CD1c-positive myeloid dendritic cell (primary cell): Measurements from ENCODE around the gene RCAN2.

ENCODE experiments used
- DNase-seq: peaks from one replicate; pipeline ENCODE4 v3.0.0-alpha.2; 2016; ENCODE audit errors: extremely low spot score

Gene RCAN2

DNA sequence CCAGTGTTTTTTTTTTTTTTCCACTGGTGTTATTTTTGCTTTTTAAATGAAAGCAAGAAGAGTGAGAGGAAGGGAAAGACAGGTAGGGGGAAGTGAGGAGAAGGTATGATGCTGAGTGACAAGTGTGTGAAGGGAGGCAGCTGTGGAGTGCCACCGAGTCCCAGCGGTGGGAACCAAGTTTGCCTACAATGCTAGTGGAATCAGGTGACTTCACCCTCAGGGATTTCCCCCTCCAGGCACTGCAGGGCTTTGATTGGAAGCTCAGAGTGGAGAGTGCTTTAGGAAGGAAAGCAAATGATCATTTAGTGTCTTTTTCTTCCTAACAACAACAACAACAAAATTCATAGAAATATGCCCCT, 200.0 kb downstream of the RCAN2 start:
- DNase-seq = no peak

DNA sequence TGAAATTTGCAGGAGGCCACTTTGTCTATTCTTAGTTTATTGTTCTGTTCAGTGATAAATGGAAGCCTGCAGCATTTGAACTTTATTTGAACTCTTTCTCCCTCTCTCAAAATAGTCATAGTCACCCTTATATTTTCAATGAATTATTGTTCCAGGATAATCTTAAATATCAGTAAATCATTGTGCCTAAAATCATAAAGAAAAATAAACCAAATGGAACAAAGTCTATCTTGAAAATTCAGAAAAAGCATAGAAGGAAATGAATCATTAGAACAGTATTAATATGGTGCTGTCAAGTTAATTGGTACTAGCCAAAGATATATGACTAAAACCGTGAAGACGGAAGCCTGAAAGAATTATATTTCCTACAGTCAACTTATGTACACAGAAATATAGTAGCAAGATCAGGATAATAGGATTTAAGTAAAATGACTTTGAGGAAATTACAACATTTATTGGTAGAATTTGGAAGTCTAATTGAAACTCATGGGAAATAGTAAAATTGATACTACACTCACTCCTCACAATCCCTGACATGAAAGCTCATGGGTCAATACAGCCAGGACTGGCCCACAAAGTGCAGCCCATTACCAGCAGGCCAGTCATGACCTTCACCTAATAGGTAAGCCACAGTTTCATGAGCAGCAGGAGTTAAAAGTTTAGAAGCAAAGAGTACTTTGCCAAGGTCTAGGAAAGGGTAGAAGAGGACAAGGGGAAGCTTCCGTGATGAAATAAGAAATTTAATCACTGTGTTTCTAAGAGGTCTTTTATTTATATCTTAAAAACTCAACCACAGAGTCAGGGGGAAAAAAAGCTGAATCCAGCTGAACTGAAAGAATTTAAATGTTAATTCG, 200.6 kb downstream of the RCAN2 start:
- no peak for DNase-seq

DNA sequence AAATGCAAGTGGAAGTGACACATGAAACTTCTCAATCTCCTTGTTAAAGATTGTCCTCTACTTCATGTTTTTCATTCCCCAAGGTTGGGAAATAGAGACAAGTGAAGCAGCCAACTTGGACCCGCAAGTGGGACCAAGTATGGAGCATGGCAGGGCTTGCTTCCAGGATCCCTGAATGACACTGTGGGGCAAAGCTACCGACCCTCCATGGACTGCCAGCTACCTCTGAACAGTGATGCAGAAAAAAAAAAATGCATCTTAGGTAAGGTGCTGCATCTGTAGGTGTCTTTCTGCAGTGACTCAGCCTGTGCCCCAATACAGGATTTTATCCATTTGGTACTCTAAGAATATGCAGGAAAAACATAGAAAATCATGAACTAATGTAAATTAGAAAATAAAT, 201.4 kb downstream of the RCAN2 start:
- DNase-seq = no peak

DNA sequence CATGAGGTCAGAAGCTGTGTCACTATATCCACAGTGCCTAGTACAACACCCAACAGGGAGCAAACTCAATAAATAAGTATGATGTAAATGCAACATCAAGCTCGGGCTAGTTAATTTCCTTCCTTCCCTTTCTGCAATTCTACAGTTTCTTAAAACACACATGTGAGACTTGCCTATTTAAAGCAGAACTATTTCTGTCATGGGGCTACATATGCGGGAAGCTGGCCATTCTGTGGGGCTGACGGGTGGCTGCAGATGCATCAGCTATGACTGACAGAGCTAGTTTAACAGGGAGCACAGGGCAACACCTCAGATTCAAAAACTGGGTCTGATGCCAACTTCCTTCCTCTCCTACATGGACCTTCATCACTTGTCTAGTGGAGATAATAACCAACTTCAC, 202.4 kb downstream of the RCAN2 start:
- DNase-seq = no peak

DNA sequence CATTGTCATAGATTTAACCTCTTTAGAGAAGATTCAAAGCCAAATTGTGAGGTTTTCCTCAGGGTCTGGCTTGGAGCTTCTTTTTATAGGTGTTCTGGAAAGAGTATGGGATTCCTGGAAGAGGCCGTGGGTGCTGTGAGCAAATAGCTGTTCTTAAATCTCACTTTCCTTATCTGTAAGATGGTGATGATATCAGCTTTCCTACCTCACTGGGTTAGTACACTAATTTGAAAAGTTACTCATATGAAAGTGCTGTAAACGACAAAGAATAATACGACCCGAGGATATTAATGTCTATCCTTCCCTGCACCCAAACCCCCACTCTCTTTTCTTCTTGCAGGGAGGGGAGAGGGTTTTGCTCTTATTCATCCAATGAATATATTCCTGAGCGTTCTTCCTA, 203.6 kb downstream of the RCAN2 start:
- no peak for DNase-seq

DNA sequence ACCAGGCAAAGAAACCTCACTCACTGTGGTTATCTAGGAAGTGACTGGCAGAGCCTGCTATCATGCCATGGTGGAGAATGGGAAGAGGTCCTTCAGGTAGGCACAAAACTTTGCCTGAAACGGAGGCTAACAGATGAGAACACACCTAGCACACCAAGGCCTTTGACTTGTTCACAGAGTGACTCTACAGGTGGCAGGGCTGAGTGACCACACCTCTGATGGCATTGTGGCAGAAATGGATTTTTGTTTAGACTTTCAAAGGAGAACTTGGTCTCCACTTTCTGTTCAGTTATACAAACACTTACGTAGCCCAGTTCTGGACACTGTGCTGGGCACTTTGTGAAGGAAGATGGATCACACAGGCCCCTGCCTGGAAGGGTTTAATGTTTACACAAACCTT, 204.2 kb downstream of the RCAN2 start:
- no peak for DNase-seq

DNA sequence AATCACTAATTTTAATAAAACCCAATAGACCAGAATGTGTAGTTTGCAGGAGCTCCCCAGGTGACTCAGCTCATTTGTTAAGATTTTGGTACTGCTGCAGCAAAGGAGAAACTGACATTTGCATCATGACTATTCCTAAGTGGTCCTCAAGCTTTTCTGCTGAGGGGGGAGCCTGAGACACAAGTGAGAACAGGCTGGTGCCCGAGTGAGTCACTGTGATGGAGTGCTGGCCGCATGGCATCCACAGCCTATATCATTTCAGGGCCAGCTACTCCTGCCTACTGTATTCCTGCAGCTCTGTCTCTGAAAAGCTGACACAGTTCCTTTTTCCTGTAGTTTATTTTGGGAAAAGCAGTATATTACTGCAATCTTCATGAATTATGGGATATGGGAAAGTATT, 206.8 kb downstream of the RCAN2 start:
- DNase-seq = no peak

DNA sequence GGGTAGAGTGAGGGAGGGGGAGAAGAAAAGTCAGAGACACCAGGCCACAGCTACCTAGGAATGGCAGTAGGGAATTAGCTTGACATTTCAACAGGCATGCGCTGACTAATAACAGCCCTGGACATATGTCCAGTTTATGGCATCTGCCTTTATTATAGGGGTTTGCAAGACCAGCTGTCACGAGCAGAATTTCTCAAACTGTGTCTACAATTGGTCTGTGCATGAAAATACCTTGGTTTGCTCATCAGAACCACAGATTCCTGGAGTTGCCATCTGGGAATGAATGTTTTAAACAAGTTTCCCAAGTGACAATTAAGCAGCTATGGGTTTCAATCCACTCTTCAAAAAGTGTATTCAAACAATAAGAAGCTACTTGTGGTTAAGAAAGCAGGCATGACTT, 210.1 kb downstream of the RCAN2 start:
- DNase-seq = no peak

DNA sequence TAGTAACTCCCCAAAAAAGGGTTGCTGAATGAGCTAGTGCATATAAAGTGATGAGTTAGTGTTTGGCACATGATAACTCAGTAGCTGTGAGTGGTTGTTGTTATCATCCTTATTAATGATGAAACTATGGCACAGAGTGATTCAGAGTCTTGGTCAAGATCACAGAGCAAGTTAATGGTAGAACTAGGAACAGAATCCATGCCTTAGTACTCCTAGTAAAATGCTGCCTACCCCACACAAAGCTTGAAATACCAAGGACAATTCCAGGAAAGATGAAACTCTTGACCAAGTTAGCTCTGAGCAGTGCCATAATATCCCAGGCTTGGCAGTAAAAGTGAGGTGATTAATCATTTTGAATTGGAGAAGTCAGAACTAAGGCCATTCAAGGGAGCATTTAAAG, 211.4 kb downstream of the RCAN2 start:
- no peak for DNase-seq

DNA sequence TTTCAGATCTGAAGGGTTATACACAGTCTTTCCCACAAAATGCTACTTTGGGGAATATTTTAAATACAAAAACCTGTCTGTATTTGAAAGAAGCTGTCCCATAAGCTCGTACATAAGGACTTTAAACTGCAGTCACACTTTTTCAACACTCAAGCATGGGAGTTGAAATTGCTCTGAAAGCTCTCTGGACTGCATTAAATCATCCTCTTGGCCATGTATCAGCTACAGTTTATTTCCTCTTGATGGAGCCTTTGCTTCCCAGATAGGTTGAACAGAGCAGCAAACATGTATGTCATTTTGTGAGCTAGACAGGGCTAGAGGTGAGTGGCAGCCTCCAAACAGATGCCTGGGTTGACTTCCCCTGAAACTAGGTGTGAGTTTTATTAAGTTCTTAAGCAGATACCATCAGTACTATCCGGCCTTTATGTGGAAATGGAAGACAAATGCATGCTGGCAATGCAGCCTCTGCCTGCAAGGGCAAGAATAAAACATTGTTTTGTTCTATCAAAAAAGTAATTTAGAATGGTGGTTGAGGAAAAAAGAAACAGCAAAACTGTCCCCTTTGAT, 214.6 kb downstream of the RCAN2 start:
- DNase-seq = no peak

DNA sequence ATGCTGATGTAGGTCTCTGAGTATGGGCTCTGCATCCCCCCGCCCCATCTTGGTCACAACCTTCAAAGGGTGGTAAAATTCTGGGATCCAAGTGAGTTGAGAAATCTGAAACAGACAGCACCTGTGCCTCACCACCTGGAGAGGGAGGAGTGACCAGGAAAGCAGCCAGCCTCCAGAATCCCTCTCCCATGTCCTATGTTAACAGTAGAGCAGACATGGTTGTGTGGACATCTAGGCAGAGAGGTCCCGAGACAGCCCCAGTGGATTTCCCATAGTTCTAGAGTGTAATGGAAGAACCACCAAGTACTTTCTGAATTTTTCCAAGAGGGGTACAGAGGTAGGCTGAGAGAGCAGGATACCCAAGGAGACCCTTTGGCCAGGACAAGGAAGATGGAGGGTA, 216.7 kb downstream of the RCAN2 start:
- DNase-seq = no peak

DNA sequence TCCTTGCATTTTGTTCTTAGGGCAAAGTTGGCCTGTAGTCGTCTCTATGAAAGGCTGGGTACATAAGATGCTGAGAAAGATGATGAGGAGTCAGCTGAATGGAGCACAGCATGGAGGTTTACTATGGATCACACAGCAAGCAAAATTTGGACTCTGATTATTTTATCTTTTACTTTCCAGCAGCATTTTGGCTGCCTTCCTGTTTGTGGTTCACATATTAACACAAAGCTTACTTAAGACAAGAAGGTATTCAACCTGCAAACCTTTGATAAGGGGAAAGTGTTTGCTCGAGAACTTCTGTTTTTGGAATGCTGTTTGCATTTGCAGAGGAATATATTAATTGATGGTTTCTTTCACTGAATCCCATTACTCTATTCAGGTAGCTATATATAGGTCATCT, 217.3 kb downstream of the RCAN2 start:
- no peak for DNase-seq

DNA sequence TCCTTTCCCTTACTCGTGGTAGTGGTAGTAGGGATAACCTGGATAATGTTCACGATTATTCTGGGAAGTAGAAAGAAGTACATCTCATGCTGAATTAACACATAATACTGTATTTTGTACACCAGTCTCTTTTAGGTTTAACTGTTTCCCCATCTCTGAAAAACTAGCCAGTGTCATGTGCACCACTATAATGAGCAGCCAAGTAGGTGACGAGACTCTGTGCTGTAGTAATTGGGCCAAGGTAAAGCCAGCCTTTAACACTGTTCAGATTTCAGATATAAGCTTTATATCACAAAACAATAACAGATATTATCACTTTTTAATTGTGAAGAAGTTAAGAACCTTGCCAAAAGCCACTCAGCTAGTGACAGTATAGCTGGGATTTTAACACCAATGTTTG, 219.5 kb downstream of the RCAN2 start:
- DNase-seq = no peak

DNA sequence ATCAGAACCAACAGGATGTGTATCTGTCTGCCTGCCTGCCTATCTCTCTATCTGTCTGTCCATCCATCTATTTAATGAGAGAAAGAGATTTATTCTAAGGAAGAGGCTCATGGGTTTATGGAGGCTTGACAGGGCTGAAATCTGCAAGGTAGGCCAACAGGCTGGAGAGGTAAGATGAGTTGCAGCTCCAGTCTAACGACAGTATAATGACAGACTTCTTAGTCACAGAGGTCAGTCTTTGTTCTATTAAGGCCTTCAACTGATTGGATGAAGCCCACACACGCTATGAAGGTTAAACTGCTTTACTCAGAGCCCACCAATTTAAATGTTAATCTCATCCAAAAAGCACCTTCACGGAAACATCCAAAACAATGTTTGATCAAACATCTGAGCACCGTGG, 220.1 kb downstream of the RCAN2 start:
- DNase-seq = no peak

DNA sequence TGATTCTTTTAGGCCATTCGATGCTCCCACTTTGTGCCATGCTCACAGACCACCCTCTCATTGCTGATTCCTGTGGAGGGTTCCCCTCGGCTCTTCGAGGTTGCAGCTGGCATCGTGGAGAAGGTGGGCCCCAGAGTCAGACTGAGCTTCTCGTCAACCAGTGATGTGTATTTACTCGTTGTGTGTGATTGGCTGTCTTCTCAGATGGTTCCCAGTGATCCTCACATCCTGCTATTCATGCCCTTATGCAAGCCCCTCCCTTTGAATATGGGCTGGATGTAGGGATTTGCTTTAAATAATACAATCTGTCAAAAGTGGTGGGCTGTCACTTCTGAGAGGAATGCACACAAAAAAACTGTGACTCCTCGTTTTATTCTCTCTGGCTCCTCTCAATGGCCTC, 220.9 kb downstream of the RCAN2 start:
- no peak for DNase-seq

DNA sequence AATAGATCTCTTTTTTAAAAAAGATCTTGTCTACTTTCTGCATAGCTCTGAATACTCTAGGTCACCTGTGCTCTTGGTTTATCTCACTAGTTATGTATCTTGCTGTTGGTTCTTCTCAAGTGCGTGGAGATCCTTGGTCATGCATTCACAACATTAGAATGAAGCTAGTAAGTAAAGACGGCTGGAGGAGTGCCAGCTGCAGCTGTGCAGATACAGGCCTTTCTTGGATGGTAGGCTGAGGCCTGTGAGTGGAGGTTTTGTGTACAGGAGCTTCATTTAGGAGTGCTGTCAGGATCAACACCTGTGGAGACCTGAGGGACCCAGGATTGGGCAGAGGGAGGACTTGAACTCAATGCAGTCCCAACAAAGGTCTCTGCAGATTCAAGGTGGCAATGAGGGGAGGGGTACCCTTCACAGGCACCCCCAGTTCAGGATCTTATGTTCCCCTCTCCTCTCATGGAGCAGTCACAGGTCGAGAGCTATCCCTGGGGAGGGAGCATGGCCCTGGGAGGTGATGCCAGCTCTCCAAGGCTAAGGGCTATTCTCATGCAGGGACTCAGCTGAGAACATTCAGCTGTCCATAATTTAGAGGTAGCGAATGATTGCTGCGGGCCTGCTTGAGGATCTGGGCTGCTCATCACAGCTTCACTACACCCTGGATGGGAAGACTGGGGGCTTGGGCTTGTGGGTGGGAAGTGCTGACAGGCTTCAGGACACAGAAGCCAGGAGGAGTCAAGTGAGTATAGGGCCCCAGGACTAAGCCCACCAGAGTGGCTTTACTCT, 221.6 kb downstream of the RCAN2 start:
- DNase-seq = no peak

DNA sequence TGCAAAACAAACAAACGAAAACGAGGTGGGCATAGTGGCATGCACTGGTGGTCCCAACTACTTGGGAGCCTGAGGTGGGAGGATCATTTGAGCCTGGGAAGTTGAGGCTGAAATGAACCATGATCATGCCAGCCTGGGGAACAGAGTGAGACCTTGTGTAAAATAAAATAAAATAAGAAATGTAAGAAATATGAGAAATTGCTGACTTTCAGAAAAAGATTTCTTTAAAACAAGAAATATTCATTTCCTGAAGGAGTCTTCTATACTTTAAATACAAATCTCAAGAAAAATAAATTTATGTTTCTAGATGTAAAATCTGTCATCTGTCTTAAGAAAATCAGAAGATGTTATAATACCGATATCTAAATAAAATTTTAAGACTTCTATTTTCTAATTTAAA, 223.7 kb downstream of the RCAN2 start:
- DNase-seq = no peak

DNA sequence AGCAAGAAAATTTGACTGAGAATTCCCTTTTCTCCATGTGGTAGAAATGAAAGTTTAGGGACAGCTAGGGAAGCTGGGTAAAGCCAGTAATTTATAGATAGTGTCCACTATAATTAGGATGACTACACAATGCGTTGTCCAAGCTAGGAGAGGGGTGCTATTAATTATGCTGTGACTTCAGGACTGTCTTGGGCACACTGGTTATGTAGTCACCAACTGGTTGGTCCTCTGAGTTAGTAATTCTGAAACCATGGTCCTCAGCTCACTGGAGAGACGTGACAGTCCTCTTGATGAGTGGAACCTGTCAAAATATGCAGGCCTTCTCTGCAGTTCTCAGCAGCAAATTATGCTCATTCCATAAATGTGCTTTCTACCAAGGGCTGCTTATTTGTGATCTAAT, 225.9 kb downstream of the RCAN2 start:
- DNase-seq = no peak

DNA sequence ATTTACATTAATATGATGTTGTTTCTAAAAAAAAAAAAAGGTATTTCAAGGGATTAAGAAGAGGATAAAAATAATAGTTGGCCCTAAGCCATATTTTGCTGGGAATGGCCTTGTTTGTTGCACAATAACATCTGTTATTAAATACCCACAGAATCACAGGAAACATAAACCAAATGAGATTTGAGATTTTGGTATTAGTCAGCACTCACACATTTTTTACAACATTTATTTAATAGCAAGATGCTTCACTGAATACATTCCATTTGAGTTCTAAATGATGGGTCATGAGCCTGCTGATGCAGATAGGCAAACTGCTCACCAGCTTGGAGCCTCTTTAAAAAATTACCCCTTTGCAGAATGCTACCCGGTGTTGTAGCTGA, 227.6 kb downstream of the RCAN2 start:
- no peak for DNase-seq

DNA sequence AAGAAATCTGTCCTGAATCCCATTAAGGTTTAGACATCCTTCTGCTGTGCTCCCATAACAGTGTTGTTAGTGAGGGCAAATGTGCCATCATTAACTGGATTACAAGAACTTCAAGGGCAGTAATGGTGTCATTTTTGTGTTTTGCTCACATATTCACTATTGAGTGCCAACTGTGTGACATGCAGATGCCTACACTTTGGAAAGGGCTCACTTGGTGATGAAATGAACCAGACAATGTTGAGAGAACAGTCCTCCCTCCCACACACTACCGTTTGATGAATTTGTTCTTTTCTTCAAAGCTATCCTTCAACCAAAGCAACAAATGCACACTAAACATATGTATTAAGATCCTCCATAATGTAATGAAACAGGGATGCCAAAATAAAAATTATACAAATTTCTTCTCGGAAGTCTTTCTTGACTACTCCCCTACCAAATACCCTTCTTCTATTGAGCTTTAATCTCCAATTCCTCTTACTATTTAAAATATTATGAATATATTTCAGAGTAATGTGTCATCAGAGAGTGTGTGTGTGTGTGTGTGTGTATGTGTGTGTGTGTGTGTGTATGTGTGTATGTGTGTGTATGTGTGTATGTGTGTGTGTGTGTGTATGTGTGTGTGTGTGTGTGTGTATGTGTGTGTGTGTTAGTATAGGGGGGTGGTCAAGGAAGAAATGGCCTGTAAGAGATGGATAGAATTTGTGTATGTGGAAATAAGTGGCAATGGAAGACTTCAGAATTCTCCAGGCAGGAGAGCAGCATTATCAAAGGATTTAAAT, 228.1 kb downstream of the RCAN2 start:
- no peak for DNase-seq

DNA sequence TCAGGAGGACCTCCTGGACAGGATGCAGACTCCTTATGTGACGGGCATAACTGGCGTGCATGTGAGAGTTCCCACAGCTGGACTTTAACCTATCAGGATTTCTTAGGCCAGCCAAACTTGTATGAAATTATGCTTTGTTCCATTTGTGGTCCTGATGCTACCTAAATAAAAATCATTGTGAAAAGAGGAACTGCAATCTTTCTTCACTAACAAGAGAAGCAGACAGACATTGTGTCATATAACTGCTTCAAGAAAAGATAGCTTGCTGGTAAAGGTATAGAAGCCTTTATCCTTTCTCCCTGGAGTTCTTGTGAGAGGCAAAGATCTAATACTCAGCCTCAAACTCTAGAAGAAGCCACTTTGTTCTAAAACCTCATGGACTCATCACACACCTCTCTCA, 233.0 kb downstream of the RCAN2 start:
- no peak for DNase-seq

DNA sequence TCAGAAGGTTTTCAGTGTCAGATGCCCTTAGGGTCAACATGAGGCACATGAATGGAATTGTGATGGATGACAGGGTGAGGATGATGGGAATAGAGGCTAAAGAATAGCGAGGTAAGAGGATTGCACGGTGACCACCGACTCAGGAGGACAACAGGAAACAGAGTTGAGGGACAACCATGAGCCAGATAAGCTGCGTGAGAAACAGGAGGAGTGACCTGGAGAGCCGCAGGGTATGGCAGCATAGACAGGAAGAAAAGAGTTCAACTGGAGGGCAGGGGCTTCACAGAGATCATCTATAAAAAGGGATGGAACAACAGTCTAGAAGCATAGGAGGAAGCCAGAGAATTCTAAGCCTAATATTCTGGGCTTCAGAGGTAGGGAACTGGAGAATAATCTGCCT, 235.7 kb downstream of the RCAN2 start:
- DNase-seq = no peak
